Endothelial cell of umbilical vein (primary cell): ENCODE data around the gene TPP1.

Experiments used
- EZH2 ChIP-seq: IDR thresholded peaks from 2 replicates; pipeline ENCODE4 v1.6.1; 2012; ENCODE audit warnings: borderline replicate concordance, low read depth, mild to moderate bottlenecking, moderate library complexity, low read length, inconsistent platforms; ENCODE audit not compliant: severe bottlenecking
- TF ChIP-seq, protein P1 (sequence below), 2 donors: IDR thresholded peaks; 1 replicate in 1 of 2; 2 replicates in 1 of 2; pipeline ENCODE4 v1.5.1; 2011; ENCODE audit warnings: low read length in 2 of 2, mild to moderate bottlenecking in 2 of 2, moderate library complexity in 2 of 2, control low read depth in 1 of 2, inconsistent platforms in 1 of 2, low read depth in 1 of 2; ENCODE audit not compliant: insufficient read depth in 1 of 2; ENCODE audit errors: extremely low read depth in 1 of 2

- TF ChIP-seq, protein P1, sequence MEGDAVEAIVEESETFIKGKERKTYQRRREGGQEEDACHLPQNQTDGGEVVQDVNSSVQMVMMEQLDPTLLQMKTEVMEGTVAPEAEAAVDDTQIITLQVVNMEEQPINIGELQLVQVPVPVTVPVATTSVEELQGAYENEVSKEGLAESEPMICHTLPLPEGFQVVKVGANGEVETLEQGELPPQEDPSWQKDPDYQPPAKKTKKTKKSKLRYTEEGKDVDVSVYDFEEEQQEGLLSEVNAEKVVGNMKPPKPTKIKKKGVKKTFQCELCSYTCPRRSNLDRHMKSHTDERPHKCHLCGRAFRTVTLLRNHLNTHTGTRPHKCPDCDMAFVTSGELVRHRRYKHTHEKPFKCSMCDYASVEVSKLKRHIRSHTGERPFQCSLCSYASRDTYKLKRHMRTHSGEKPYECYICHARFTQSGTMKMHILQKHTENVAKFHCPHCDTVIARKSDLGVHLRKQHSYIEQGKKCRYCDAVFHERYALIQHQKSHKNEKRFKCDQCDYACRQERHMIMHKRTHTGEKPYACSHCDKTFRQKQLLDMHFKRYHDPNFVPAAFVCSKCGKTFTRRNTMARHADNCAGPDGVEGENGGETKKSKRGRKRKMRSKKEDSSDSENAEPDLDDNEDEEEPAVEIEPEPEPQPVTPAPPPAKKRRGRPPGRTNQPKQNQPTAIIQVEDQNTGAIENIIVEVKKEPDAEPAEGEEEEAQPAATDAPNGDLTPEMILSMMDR (IDR thresholded peaks at IDR 0.05; ENCODE audit: extremely low read depth in 1 of 2, insufficient read depth in 1 of 2, low read depth in 1 of 2, low read length in 2 of 2) = no peak
- no peak for TF ChIP-seq EZH2
These were observed 14.5 kb upstream of the TPP1 start for GRCh38 chr11:6633422-6634408.
